Measurements from ENCODE around the gene CRYGC. TPM values are rescaled to one million over a fixed set of nuclear protein-coding genes. Genes with fewer than 3 reads are reported as not detected.
"Not testable (repeated sequence)": the region's sequence is repeated elsewhere in the genome, so short reads cannot be mapped to it uniquely, and the experiment has no call there.

The CRYGC gene
- total and polyA plus RNA-seq, 2 donors (not counting 3 experiments of a cell fraction or from before 2014, with no cell fraction given): not detected

GRCh38 chr2:208139447-208139846, 9.8 kb upstream of the CRYGC start:
- no peak for FAIRE-seq
- H3K27ac ChIP-seq (ENCODE audit: insufficient read depth, low read depth, low read length): no peak overlapping the region
- no peaks in the 10 kb centered on the region for H4K20me1 ChIP-seq (replicated peaks; ENCODE audit: control insufficient read depth, extremely low read depth, insufficient read depth, low read length)
- H3K4me3 ChIP-seq (replicated peaks in 1 of 3; ENCODE audit: insufficient read depth in 1 of 3, low read depth in 1 of 3, low read length in 3 of 3): no peak overlapping the region
- BruUV-seq (replicated peaks): no TSS peak
- no peak overlapping the region for H3K9ac ChIP-seq (replicated peaks; ENCODE audit: extremely low read depth, insufficient read depth, low read length)
- H3K9me3 ChIP-seq (replicated peaks; ENCODE audit: control insufficient read depth, insufficient read depth, low read length): no peaks in the 10 kb centered on the region
- H2AFZ ChIP-seq (ENCODE audit: low read depth, low read length): no peak overlapping the region
- no peak overlapping the region for H3K4me2 ChIP-seq (ENCODE audit: insufficient read depth, low read length)
- H3K79me2 ChIP-seq (ENCODE audit: control insufficient read depth, insufficient read depth, low read length): no peaks in the 10 kb centered on the region
- no peaks in the 10 kb centered on the region for H3K36me3 ChIP-seq (ENCODE audit: control insufficient read depth in 2 of 2, extremely low read depth in 1 of 2, insufficient read depth in 2 of 2, low read length in 2 of 2)
- H3K27me3 ChIP-seq (ENCODE audit: control insufficient read depth in 2 of 2, insufficient read depth in 2 of 2, low read length in 2 of 2): no peaks in the 10 kb centered on the region
- dilution Hi-C loops (cut with MboI; ENCODE audit: extremely low pct_ligation_motif_present, low sequenced_read_pairs): no loop called here
- no peak for TF ChIP-seq GATA2 (IDR thresholded peaks at IDR 0.05; ENCODE audit: insufficient read depth, insufficient read length, low read depth, low read length)
- TF ChIP-seq POLR2A (IDR thresholded peaks at IDR 0.05; ENCODE audit: low read depth, low read length): no peak
- DNase-seq (ENCODE audit: low read depth, low spot score): no peak
- CTCF ChIA-PET: no interaction called here
- POLR2A ChIA-PET: no interaction called here
- no peaks in the 10 kb centered on the region for H3K4me1 ChIP-seq (ENCODE audit: control insufficient read depth, extremely low read depth, insufficient read depth, low read length)
- intact Hi-C loops (cut with micrococcal nuclease): no loop called here
- no peaks in the 10 kb centered on the region for H3K9me1 ChIP-seq (replicated peaks; ENCODE audit: control insufficient read depth, extremely low read depth, insufficient read depth, low read length)

GRCh38 chr2:208138334-208138733, 8.7 kb upstream of the CRYGC start:
- H2AFZ ChIP-seq (ENCODE audit: low read depth, low read length); CTCF ChIA-PET; H3K4me3 ChIP-seq (replicated peaks in 1 of 3; ENCODE audit: insufficient read depth in 1 of 3, low read depth in 1 of 3, low read length in 3 of 3); FAIRE-seq; H3K4me2 ChIP-seq (ENCODE audit: insufficient read depth, low read length); H3K27ac ChIP-seq (ENCODE audit: insufficient read depth, low read depth, low read length); H4K20me1 ChIP-seq (replicated peaks; ENCODE audit: control insufficient read depth, extremely low read depth, insufficient read depth, low read length); dilution Hi-C loops (cut with MboI; ENCODE audit: extremely low pct_ligation_motif_present, low sequenced_read_pairs); H3K9me1 ChIP-seq (replicated peaks; ENCODE audit: control insufficient read depth, extremely low read depth, insufficient read depth, low read length); H3K27me3 ChIP-seq (ENCODE audit: control insufficient read depth in 2 of 2, insufficient read depth in 2 of 2, low read length in 2 of 2); BruUV-seq (replicated peaks); H3K36me3 ChIP-seq (ENCODE audit: control insufficient read depth in 2 of 2, extremely low read depth in 1 of 2, insufficient read depth in 2 of 2, low read length in 2 of 2); H3K79me2 ChIP-seq (ENCODE audit: control insufficient read depth, insufficient read depth, low read length); H3K9ac ChIP-seq (replicated peaks; ENCODE audit: extremely low read depth, insufficient read depth, low read length); H3K4me1 ChIP-seq (ENCODE audit: control insufficient read depth, extremely low read depth, insufficient read depth, low read length); DNase-seq (ENCODE audit: low read depth, low spot score); H3K9me3 ChIP-seq (replicated peaks; ENCODE audit: control insufficient read depth, insufficient read depth, low read length); intact Hi-C loops (cut with micrococcal nuclease); POLR2A ChIA-PET: not testable (repeated sequence)

- Histone ChIP-seq H2AFZ (ENCODE audit: low read depth, low read length) (no peak overlapping the region), H3K9ac (replicated peaks; ENCODE audit: extremely low read depth, insufficient read depth, low read length) (no peak overlapping the region), H4K20me1 (replicated peaks; ENCODE audit: control insufficient read depth, extremely low read depth, insufficient read depth, low read length) (no peaks in the 10 kb centered on the region), H3K36me3 (ENCODE audit: control insufficient read depth in 2 of 2, extremely low read depth in 1 of 2, insufficient read depth in 2 of 2, low read length in 2 of 2) (no peaks in the 10 kb centered on the region), H3K4me3 (replicated peaks in 1 of 3; ENCODE audit: insufficient read depth in 1 of 3, low read depth in 1 of 3, low read length in 3 of 3) (no peak overlapping the region), H3K79me2 (ENCODE audit: control insufficient read depth, insufficient read depth, low read length) (no peaks in the 10 kb centered on the region), H3K4me1 (ENCODE audit: control insufficient read depth, extremely low read depth, insufficient read depth, low read length) (no peaks in the 10 kb centered on the region), H3K9me3 (replicated peaks; ENCODE audit: control insufficient read depth, insufficient read depth, low read length) (no peaks in the 10 kb centered on the region), H3K9me1 (replicated peaks; ENCODE audit: control insufficient read depth, extremely low read depth, insufficient read depth, low read length) (no peaks in the 10 kb centered on the region), H3K4me2 (ENCODE audit: insufficient read depth, low read length) (no peak overlapping the region), H3K27me3 (ENCODE audit: control insufficient read depth in 2 of 2, insufficient read depth in 2 of 2, low read length in 2 of 2) (no peaks in the 10 kb centered on the region), H3K27ac (ENCODE audit: insufficient read depth, low read depth, low read length) (no peak overlapping the region)
- ChIA-PET CTCF (no interaction called here), POLR2A (no interaction called here)
- FAIRE-seq (no peak), DNase-seq (ENCODE audit: low read depth, low spot score) (no peak)
- intact Hi-C loops (cut with micrococcal nuclease) (no loop called here), dilution Hi-C loops (cut with MboI; ENCODE audit: extremely low pct_ligation_motif_present, low sequenced_read_pairs) (no loop called here)
- BruUV-seq (replicated peaks): no TSS peak
- TF ChIP-seq CTCF (IDR thresholded peaks at IDR 0.05; ENCODE audit: extremely low read depth in 1 of 2, insufficient read depth in 1 of 2, low read depth in 1 of 2, low read length in 2 of 2): no peak
- TF ChIP-seq MYC (IDR thresholded peaks at IDR 0.05; ENCODE audit: low read depth, low read length): no peak
- TF ChIP-seq JUN (IDR thresholded peaks at IDR 0.05; ENCODE audit: borderline replicate concordance, insufficient read depth, insufficient read length, low read depth): no peak
- no peak for TF ChIP-seq EZH2 (IDR thresholded peaks at IDR 0.05; ENCODE audit: borderline replicate concordance, low read depth, low read length, severe bottlenecking)
- no peak for TF ChIP-seq POLR2A (IDR thresholded peaks at IDR 0.05; ENCODE audit: low read depth, low read length)
- no peak for TF ChIP-seq FOS (IDR thresholded peaks at IDR 0.05; ENCODE audit: borderline replicate concordance, insufficient read depth, low read length)
- TF ChIP-seq POLR2AphosphoS5 (IDR thresholded peaks at IDR 0.05; ENCODE audit: insufficient read depth, low read depth, low read length): no peak
Observed at GRCh38 chr2:208136716-208137094, 7.1 kb upstream of the CRYGC start.
